ENCODE measurements around the gene NEO1.
A peak's percentile ranks its signal among the peaks of the same experiment; 100 is the strongest.

The NEO1 gene

DNA sequence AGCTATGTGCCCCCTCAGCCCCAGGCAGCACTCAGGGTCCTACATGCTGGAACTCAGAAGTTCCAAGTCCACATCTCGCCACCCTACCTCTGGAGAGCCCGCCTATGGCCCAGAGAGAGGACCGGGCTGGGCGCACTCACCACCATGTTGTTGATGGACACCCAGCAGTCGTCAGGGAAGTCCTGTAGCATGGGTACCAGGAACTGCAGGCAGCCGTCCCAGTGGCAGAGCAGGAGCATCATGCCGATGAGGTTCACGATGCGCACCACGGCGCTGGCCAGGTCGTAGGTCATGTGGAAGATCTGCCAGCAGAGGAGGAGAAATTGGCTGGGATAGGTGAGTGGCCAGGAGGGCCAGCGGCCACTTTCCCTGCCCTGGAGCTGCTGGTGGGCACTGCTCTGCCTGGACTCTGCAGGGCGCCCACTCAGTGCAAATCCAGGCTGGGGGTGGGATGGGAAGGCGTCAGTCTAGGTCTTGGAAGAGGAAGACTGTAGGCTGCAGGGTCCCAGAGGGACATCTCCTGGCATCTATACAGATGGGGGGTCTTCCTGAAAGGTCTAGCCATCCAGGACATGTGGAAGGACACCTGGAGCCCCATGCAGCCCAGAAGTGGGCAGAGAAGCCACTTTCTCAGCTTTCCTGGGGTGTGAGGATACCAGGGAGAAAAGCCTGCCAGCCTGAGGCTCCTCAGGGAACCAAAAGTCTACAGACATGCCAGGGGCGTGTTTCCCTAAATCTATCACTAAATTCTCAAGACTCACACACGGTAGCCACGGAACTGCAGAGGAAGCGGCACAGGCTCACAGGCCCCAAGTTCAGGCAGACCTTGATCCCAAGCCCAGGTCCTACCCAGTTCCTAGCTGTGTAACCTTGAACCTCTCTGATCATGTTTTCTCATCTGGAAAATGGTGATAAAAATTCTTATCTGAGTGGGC is 280.0 kb downstream of the NEO1 start:
- DNase-seq (ENCODE audit: low read depth), result no peak

DNA sequence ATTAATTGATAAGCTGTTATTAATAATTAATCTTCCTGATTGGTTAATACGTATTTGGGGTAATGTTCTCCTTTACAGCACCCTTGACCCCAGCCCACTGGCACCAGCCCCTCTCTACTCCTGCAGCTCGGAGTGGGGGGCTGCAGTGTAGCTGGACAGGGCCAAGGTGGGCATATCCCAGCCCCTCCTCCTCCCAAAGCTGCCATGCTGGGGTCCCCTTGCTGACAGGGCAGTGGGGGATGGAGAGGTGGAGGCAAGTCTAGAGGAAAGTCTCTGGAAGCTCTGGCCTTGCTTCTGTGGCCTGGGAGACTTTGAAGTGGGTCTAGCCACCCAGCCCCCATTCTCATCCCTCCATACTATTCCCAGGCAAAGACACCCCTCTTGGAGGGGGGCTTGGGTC is 280.7 kb downstream of the NEO1 start:
- no peak for DNase-seq (ENCODE audit: low read depth)

DNA sequence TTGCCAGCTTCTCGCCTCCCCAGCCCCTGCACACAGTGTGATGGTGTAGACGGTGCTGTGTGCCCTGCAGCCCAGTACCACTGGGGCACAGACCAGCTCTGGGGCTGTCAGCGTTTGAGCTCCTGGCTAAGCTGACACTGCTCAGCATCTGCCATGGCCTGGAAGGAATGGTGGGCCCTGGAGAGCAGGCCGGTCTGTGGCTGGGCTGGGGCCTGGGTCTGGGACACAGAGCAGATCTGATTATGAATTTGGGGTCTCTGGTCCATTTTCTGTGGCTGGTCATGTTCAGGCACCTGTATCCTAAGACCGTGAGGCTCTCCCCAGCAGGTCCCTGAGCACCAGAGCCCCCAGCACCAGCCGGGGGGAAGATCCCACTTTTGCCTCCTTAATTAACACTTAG is 281.8 kb downstream of the NEO1 start:
- no peak for DNase-seq (ENCODE audit: low read depth)

DNA sequence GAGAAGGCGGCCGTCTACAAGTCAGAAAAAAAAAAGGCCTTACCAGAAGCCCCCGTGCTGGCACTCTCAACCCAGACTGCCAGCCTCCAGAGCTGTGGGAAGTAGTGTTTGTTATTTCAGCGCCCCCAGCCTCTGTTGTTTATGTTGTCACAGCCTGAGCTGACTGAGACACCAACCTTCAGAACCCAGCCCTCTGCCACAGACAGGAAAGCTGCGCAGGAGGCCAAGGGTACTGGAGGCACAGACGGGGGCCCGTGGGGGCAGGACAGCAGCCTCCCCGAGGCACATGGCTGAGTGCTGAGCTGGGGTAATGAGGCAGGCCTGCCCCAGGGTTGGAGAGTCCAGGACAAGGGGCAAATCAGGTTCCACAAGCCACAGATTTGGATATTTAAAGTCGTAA is 282.8 kb downstream of the NEO1 start:
- no peak for DNase-seq (ENCODE audit: low read depth)

DNA sequence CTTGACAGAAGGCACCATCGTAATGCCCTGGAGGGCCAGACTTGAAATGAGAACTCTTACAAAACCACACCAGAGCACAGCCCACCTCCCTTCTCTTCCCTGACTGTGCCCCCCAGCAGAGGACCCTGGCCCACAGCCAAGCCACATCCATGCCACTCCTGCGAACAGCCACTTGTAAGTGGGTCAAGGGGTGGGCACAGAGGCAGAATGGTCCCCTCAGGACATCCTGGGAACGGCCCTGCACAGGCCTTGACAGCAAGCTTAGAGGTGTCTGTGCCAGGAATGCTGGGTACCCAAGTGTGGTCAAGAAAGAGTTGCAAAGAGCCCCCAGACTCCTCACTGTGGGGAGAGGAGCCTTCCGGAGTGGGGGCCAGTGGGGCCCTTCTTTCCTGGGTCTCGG is 283.2 kb downstream of the NEO1 start:
- DNase-seq (ENCODE audit: low read depth), result no peak

DNA sequence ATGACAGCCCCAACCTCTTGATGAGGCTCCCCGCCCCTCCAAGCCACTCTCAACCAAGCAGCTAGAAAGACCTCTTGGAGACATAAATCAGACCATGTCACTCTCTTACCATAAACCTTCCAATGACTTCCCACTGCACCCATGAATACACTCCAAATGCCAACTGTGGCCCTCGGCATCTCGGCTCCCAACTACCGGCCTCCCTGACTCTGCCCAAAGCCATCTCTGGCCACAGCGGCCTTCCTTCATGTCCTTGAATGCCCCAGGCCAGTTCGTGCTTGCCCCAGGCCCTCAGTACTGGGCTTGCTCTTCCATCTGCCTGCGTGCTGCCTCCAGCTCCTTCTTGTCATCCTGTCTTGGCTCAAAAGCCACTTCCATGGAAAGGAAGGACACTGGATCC is 284.5 kb downstream of the NEO1 start:
- DNase-seq (ENCODE audit: low read depth), result no peak

DNA sequence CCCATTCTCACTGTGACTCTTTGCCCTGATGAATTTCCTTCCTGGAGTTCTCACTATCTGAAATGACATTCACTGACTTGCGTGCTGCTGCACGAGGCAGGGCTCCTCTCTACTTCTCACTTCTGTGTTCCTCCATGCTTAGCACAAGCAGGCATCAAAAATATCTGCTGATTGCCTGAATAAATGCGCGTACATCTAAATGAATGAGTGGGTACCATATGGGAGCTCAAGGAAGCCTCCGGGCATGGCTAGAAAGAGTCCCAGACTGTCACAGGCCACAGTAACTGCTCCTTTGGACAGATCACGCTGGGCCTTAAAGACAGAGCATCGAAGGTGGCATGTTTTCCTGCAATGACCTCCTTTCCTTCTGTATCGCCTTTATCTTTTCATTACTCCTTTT is 284.9 kb downstream of the NEO1 start:
- no peak for DNase-seq (ENCODE audit: low read depth)

DNA sequence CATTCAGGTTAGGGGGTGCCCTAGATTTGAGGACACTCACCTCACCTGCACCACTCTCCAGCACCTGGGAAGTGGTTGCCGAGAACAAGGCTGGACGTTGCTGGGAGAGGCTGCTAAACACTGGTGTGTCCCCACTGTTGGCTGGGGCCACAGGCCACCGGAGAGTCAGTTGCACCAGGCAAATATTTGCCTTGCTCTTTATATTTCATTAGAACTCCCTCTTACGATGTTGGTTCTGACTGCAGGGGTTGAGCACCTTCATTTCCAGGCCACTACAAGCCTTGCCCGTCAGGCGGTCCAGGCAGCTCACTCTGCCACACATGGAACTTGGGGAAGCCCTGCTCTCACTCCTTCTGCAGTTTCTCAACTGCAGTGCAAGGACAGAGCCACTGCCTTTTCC is 285.8 kb downstream of the NEO1 start:
- DNase-seq (ENCODE audit: low read depth), result no peak

DNA sequence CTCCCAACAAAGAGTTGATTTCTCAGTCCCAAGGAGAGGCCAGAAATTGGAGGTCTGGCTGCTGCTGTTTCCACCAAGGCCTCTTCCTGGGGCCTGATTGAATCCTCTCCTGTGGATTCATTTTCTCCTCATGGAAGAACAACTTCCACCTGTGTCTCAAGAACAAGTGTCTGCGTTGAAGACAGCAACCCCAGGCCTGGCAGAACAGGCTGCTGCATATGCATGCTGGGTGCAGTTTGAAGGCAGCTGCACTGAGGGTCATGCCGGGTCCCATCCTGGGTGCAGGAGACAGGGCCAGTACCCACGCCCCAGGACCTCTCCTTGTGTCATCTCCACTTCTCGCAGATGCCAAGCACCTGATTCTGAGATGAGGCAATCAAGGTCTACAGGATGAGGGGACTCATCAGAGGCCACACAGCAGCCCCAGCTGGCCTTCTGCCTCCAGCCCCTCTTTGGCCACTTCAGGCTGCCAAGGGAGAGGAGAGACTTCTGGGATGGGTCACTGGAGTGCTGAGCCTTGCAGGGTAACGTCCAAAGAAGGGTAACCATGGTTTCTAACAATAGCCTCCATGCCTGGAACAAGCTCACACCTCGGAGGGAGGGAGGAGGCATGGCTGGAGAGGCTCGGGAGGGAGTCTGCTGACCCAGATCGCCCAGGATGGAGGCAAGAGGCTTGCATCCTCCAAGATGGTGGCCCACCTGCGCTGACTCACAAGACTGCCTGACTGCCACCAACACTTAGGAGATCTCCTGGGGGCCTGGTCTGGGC is 286.5 kb downstream of the NEO1 start:
- no peak for DNase-seq (ENCODE audit: low read depth)

DNA sequence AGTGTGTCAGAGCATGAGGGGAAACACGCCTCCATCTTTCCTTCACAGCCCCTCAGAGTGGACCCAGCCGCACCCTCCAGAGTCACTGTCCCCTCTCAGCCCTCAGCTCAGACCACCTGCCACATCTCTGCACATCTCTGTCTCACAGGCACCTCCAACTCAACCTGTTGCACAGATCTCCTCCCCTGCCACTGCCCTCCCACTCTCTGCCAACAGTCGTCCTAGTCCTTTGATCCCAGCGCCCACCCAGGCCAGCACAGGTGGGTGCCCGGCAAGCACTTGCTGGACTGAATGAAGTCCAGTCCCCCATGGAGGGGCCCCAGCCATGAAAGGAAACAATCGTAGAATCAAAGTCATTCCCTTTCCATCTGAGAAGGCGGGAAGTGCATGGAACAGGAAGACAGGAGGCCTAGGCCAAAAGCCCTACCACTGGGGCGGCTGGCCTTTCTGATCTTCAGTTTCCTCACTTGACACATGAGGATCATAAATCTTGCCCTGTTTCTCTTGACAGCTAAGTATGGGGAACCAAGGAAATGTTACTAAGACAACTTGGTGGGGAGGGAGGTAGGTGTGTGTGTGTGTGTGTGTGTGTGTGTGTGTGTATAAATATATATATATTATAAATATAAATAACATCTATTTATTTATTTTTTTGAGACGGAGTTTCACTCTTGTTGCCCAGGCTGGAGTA is 288.4 kb downstream of the NEO1 start:
- no peak for DNase-seq (ENCODE audit: low read depth)

DNA sequence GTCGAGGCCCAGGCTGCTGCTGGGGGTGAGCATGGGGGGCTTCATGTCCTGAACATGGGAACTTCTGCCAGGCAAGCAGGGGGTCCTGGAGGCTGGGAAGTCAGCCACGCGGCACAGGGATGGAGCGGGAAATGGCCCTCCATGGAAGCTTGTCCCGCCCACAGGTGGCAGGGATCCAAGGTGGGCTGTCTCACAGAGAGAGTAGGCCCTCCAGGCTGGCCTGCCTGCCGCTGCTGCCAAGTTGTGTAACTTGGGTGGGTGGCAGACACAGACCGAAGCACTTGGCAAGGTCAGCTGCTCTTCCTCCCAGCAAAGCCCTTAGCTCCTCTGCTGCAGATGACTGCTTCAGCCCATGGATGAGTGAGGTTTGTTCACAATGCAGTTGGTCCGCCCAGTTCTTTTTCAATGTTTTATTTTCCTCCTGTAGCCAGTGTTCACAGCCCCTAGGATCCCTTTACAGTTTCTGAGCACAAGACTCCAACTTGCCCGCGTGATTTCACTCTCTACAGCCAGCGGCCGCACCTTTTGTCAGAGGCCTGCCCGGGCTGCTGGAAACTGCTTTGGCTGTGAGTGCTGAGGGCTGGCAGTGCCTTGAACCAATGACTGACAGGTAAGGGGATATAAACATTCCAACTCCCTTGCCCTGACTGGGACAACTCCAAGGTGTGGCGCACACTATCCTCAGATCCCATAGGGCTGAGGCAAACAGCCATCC is 289.8 kb downstream of the NEO1 start:
- DNase-seq (ENCODE audit: low read depth), result no peak

DNA sequence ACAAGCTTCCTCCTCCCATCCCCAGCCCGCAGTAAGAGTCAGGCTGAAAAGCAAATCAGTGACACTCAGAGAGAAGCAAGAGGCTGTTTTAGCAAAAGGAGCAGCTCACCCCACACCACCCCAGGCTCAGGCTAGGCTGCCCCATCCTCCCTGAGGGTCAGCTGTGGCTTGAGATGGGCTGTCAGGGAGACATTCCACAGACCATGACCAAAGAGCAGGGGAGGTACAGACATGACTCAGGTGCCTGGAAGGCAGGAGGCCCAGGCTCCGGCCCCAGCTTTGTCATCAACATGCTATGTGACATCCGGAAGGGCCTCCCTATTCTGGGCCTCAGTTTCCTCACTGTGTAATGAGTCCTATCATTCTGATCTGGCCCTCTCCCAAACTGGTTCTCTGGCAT is 291.8 kb downstream of the NEO1 start:
- DNase-seq (ENCODE audit: low read depth), result peak; percentile 10

DNA sequence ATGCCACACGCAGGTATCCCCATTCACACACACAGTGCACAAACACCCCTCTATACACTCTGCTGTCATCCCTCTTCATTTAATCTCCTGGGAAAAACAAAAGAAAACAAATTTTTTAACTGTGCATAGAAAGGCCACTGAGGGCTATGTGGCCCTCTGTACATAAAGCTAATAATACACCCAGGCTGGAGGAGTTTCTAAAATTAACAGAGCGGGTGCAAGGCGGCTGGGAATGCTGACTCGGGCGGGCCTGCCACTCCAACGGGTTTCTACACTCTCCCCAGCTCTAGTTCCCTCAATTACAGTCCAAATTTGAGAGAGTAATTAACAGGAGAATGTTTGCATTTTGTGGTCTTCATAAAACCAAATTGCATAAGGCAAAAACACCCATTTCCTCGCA is 293.4 kb downstream of the NEO1 start:
- no peak for DNase-seq (ENCODE audit: low read depth)

DNA sequence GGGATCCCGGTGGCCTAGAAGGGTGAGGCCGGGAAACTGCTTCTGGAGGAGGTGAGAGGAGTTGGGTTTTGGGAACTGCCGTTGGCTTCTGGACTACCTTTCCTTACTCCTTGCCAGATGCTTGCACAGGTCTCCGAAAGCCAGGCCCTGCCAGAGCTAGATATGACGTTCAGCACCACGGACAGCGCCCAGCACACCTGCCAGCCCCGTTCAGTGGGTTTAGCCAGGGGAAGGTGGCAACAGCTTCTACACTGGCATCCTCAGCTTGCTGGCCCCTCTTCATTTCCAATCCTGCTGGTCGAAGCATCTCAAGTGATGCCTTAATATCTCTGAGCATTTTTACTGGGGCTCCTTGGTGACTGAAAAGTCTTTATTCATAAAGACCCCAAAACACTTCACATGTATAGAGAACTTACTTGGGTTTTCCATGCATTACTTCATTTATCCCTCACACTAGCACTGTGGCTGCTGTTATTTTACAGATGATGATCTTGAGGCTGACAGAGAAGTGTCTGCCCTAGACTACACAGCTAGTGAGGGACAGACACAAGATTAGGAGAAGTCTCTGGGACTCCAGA is 294.6 kb downstream of the NEO1 start:
- DNase-seq (ENCODE audit: low read depth), result no peak

DNA sequence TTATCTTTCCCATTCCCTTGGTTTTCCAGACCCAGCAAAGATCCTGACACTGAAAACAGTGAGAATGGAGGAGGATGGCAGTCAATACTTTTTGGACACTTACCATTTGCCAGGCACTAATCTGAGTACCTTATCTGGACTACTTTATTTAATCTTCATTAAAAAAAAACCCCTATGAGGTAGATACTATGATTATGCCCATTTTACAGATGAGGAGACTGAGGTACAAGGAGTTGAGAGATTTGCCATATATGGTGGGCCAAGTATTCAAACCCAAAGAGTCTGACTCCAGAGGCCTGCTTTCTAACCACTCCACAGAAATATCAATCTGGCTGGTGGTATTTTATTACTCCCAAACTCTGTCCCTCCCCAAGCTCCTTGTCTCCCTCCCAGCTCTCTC is 296.9 kb downstream of the NEO1 start:
- no peak for DNase-seq (ENCODE audit: low read depth)

DNA sequence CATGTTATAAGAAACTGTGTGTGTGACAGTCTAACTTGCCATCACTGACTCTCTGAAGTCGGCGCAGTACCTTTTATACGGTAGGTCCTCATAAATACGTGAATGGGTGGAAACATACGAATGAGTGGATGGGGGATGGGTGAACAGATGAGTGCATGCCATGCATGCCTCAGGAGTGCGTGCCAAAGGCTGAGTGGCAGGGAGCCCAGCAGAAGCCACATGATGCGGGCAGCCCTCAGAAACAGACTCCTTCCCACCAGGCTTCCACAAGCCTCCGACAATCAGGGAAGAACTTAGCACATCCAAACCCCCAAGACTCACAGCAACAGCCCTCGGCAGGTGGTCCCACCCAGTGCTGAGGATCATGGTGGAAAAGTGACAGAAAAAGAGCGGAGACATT is 299.8 kb downstream of the NEO1 start:
- DNase-seq (ENCODE audit: low read depth), result no peak

DNA sequence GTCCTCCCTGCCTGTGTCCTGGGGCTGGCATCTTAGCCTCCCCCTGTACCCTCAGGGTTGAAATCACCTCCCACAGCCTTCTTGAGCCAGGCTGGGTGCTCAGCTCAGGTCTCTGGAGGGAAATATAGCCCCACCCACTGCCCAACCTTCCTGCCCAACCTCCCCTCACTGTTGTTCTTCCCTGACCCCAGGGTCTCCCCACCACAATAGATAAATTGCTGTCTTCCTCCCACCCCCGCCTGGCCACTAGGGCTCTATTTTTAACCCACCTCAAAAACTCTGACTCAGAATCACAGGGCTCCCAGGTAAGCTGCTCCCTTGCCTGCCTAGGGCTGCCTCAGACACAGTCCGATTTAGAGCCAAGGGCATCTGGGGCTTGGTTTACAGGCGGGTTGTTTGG is 301.5 kb downstream of the NEO1 start:
- no peak for DNase-seq (ENCODE audit: low read depth)

DNA sequence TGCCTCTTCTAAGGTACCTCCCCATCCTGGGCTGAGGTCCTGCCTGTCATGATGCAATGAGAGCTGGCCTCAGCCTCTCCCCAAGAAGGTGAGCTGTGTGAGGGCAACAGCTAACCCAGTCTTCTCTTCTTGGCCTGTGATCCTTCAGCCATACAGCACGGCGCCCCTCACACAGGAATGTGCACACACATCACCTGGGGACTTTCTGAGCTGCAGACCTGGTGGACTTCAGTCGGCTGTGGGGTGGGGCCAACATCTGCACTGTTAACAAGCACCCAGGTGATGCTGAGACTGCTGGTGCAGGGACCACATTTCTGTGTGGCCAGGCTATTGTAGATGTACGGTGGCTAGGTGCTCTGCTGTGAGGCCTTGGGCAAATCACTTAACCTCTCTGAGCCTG is 302.0 kb downstream of the NEO1 start:
- no peak for DNase-seq (ENCODE audit: low read depth)

Data from HS-5 (cell line).